Erythroblast (primary cell): ENCODE results near the gene MISP3.

Experiments
- GATA1 ChIP-seq: IDR thresholded peaks from 2 replicates; pipeline ENCODE4 v1.6.1; 2011; ENCODE audit warnings: low read depth, mild to moderate bottlenecking, control low read depth, low read length, moderate library complexity
- POLR2A ChIP-seq: IDR thresholded peaks from 2 replicates; pipeline ENCODE4 v1.6.1; 2011; ENCODE audit warnings: mild to moderate bottlenecking, low read length

DNA sequence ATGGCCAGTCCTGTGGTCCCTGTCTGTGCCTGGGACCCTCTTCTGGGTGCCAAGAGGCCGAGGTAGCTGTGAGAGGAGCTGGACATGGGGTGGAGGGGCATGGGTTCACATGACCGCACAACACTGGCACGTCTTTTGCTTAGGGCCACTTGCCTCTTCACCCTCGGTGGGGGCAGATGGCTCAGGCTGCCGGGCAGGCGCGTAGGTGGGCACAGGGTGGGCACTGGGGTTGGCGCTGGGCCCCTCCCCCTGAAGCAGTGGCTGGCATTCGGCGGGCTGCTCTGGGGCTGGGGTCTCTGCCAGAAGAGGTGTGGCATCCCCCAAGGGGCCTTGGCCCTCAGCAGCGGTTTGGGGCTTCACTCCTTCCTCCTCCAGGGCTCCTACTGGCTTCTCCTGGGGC, 19.1 kb upstream of the MISP3 start:
- no peak for TF ChIP-seq POLR2A
- TF ChIP-seq GATA1, result no peak
